BE2C (cell line): ENCODE results near the gene INTU.

Experiments used
- DNase-seq: peaks from one replicate; pipeline ENCODE4 v3.0.0-alpha.2; 2020
- H3K27me3 ChIP-seq: fragments of 250-450 bp; sonication (Bioruptor Pico); 2 replicates; pipeline ENCODE4 v1.5.1; 2020; ENCODE audit warnings: mild to moderate bottlenecking
- H3K36me3 ChIP-seq: fragments of 250-450 bp; sonication (Bioruptor Pico); 2 replicates; pipeline ENCODE4 v1.5.1; 2020; ENCODE audit warnings: mild to moderate bottlenecking
- H3K4me1 ChIP-seq: fragments of 250-450 bp; sonication (Bioruptor Pico); 2 replicates; pipeline ENCODE4 v1.5.1; 2020
- H3K4me3 ChIP-seq: 2 replicates; pipeline ENCODE4 v1.5.1; 2011; ENCODE audit warnings: low read depth, low read length
- H3K9me3 ChIP-seq: fragments of 250-450 bp; sonication (Bioruptor Pico); 2 replicates; pipeline ENCODE4 v1.5.1; 2020
- CTCF ChIP-seq: IDR thresholded peaks from 2 replicates; pipeline ENCODE4 v1.5.1; 2012; ENCODE audit warnings: mild to moderate bottlenecking, low read depth, low read length

INTU gene

GRCh38 chr4:127622621-127622920 lies 10.2 kb upstream of the INTU start:
- H3K9me3 ChIP-seq = no peaks in the 10 kb centered on the region
- TF ChIP-seq CTCF = no peak
- H3K4me1 ChIP-seq = no peaks in the 10 kb centered on the region
- peak overlapping the region; percentile 53 for H3K4me3 ChIP-seq
- DNase-seq = no peak
- H3K27me3 ChIP-seq = peaks cover 26% of the 10 kb centered on the region
- H3K36me3 ChIP-seq = no peaks in the 10 kb centered on the region

- peak; percentile 73 for DNase-seq
- no peaks in the 10 kb centered on the region for H3K36me3 ChIP-seq
- no peaks in the 10 kb centered on the region for H3K9me3 ChIP-seq
- TF ChIP-seq CTCF = peak; percentile 47
- peaks cover 26% of the 10 kb centered on the region for H3K27me3 ChIP-seq
- no peaks in the 10 kb centered on the region for H3K4me1 ChIP-seq
- peak overlapping the region; percentile 53 for H3K4me3 ChIP-seq
These were observed 9.6 kb upstream of the INTU start for GRCh38 chr4:127622921-127623796.

- Histone ChIP-seq H3K27me3 (peaks cover 26% of the 10 kb centered on the region), H3K9me3 (no peaks in the 10 kb centered on the region), H3K4me3 (peak overlapping the region; percentile 53), H3K4me1 (no peaks in the 10 kb centered on the region), H3K36me3 (no peaks in the 10 kb centered on the region)
- no peak for TF ChIP-seq CTCF
- no peak for DNase-seq
These were observed 9.0 kb upstream of the INTU start for GRCh38 chr4:127623797-127624083.

GRCh38 chr4:127624173-127624572 lies 8.6 kb upstream of the INTU start:
- H3K4me1 ChIP-seq = no peaks in the 10 kb centered on the region
- no peaks in the 10 kb centered on the region for H3K9me3 ChIP-seq
- no peaks in the 10 kb centered on the region for H3K36me3 ChIP-seq
- no peak for TF ChIP-seq CTCF
- no peak overlapping the region for H3K4me3 ChIP-seq
- H3K27me3 ChIP-seq = peaks cover 26% of the 10 kb centered on the region
- DNase-seq = no peak

- no peaks in the 10 kb centered on the region for H3K36me3 ChIP-seq
- no peak for TF ChIP-seq CTCF
- H3K4me3 ChIP-seq = no peak overlapping the region
- H3K27me3 ChIP-seq = peaks cover under 1% of the 10 kb centered on the region; the same call in 1 of the 2 replicates
- H3K9me3 ChIP-seq = no peaks in the 10 kb centered on the region
- no peak for DNase-seq
- H3K4me1 ChIP-seq = no peaks in the 10 kb centered on the region
These were observed 3.4 kb upstream of the INTU start for GRCh38 chr4:127629371-127629770.

- Histone ChIP-seq H3K4me3 (no peak overlapping the region), H3K4me1 (no peaks in the 10 kb centered on the region), H3K9me3 (no peaks in the 10 kb centered on the region), H3K27me3 (no peaks in the 10 kb centered on the region), H3K36me3 (no peaks in the 10 kb centered on the region)
- TF ChIP-seq CTCF = no peak
- DNase-seq = no peak
These were observed 2.6 kb upstream of the INTU start for GRCh38 chr4:127630152-127630551.
